ENCODE results near the gene PRDM2.

Gene PRDM2

GRCh38 chr1:13812456-13813397 is 112.7 kb downstream of the PRDM2 start:
- no peak for DNase-seq (ENCODE audit: low read depth, low spot score)

GRCh38 chr1:13813398-13814012 is 113.5 kb downstream of the PRDM2 start:
- no peak for DNase-seq (ENCODE audit: low read depth, low spot score)

- DNase-seq (ENCODE audit: low read depth, low spot score), result no peak
Measured at GRCh38 chr1:13814131-13814530, 114.1 kb downstream of the PRDM2 start.

GRCh38 chr1:13816016-13816760 is 116.2 kb downstream of the PRDM2 start:
- no peak for DNase-seq (ENCODE audit: low read depth, low spot score)

DNA sequence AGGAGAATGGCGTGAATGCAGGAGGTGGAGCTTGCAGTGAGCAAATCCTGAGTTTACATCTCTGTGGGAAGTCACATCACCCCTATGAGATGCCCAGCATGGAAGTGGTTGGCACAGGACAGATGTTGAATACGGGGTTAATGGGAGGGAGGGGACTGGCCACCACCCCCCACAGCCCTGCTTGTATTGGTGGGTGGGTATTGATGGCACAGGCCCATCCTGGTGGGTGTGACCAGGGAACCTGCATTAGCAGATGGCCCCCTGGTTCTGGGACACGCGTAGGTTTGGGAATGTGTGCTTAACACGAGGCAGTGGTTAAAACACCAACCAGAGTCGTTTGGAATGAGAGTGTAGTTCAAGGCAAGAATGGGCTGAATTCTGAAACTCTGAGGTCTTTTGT is 117.9 kb downstream of the PRDM2 start:
- no peak for DNase-seq (ENCODE audit: low read depth, low spot score)

- no peak for DNase-seq (ENCODE audit: low read depth, low spot score)
Measured at GRCh38 chr1:13818926-13819325, 118.9 kb downstream of the PRDM2 start.

GRCh38 chr1:13819642-13820041 is 119.7 kb downstream of the PRDM2 start:
- no peak for DNase-seq (ENCODE audit: low read depth, low spot score)

GRCh38 chr1:13820055-13820454 is 120.1 kb downstream of the PRDM2 start:
- DNase-seq (ENCODE audit: low read depth, low spot score), result no peak

DNA sequence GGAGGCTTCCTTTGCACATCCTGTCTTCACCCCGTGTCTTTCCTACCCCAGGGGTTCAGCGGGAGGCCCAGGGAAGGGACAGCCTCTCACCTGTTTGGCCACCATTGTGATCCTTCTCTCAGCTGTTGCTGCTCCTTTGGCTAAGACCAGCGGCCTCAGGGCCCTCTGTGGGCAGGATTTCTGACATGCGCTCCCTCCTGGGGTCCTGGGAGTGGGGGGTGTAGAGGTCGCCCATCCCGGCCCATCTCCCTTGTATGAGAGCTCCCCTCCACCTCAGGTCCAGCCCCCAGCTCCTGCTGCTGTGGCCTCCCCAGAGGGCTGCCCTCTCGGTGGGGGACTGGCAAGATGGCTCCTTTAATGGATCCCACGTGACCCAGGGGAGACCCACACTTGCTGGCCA is 120.5 kb downstream of the PRDM2 start:
- DNase-seq (ENCODE audit: low read depth, low spot score), result no peak

DNA sequence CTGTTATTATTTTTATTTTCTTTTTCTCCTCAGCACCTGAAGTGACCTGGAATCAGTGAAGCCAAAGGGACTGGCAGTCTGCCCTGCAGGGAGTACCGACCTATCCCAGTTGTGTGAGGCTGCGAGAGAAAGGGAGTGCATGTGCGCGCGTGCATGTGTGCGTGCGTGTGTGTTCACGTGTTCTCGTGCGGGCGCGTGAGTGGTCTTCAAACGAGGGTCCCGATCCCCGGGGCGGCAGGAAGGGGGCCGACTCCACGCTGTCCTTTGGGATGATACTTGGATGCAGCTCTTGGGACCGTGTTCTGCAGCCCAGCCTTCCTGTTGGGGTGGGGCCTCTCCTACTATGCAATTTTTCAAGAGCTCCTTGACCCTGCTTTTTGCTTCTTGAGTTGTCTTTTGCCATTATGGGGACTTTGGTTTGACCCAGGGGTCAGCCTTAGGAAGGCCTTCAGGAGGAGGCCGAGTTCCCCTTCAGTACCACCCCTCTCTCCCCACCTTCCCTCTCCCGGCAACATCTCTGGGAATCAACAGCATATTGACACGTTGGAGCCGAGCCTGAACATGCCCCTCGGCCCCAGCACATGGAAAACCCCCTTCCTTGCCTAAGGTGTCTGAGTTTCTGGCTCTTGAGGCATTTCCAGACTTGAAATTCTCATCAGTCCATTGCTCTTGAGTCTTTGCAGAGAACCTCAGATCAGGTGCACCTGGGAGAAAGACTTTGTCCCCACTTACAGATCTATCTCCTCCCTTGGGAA is 123.3 kb downstream of the PRDM2 start:
- DNase-seq (ENCODE audit: low read depth, low spot score), result no peak

- no peak for DNase-seq (ENCODE audit: low read depth, low spot score)
Measured at GRCh38 chr1:13823936-13824335, 123.9 kb downstream of the PRDM2 start.

DNA sequence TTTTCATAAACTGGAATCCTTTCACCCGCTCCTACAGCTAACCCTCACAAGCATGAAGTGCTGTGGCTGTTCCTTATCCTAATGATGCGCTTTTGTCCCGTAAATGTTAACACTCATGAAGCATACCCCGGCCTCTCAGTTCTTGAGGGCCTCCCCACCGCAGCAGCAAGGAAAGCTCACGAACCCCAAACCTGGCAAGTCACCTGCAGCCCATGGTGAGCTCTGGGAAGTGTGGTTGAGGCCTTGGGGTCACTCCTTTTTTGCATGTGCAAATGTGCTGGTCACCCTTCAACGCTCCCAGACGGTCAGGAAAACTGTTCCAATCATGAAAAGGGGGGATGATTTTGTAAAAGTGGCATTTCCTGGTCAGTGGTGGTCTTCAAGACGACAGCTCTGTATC is 124.6 kb downstream of the PRDM2 start:
- no peak for DNase-seq (ENCODE audit: low read depth, low spot score)

GRCh38 chr1:13825033-13825432 is 125.0 kb downstream of the PRDM2 start:
- DNase-seq (ENCODE audit: low read depth, low spot score), result no peak

GRCh38 chr1:13826009-13826408 is 126.0 kb downstream of the PRDM2 start:
- DNase-seq (ENCODE audit: low read depth, low spot score), result no peak

DNA sequence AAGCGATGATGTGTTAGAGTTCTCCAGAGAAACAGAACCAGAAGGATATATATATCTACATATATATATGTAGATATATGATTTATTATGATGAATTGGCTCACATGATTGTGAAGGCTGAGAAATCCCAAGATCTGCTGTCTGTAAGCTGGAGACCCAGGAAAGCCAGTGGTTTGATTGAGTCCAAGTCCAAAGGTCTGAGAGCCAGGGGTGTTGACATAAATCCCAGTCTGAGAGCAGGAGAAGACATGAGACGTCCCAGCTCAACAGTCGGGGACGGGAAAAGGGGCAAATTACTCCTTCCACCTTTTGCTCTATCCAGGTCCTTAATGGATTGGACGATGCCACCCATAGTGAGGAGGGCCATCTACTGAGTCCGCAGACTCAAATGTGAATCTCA is 126.6 kb downstream of the PRDM2 start:
- DNase-seq (ENCODE audit: low read depth, low spot score), result no peak

DNA sequence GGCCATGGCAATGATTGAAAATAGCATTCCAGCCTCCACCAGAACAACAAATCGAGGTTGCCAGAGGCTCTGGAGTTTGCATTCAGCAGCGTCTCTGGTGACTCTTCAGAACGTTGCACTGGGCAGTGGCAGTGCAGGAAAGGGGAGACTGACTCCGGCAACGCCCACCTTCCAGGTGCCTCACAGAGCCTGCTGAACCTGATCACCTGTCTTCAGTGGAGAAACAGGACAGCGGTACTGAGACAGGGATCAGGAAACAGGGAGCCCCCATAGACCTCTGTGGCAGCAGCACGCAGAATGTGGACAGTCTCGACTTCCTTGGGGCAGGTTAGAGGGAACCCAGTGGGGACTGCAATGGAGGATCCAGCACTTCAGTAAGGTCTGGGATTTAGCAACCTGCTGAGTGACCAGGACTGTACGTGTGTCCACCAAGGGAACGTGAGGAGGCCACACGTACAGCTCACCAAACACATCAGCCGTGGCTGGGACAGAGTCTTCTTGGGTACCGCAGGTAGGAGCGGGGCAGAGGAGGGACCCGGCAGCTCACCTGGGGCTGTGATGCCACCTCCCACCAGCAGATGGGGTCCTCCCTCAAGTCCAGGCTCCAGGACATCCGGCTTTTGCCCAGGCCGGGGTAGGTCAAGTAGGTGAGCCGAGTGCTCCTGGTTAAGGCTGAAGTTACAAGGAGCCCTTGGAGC is 128.6 kb downstream of the PRDM2 start:
- no peak for DNase-seq (ENCODE audit: low read depth, low spot score)

DNA sequence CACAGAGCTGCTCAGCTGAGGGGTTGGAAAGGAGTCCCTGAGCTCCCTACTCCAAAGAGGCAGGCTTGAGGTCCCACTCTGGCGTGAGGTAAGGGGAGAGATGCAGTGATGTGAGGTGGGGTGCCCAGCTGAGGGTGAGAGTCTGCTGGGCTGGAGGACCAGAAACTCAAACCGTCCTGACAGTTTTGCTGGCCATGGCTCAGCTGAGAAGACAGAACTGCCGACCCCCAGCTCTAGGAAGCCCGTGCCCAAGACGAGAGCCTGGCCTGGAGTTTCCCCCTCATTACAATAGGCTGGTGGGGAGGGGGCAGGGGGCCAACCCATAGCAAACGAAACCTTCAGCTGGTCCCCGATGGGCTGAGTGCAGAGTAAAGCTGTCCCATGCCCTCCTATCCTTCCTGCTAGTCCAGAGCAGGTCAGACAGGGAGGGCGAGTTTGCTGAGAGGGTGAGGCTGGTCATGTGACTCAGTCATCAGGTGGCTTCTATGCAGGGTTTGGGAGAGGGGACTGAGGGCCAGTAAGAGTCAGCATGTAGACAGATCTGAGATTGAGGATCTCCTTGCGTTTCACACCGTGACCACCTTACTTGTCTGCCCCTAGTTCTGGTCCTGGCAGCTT is 129.3 kb downstream of the PRDM2 start:
- no peak for DNase-seq (ENCODE audit: low read depth, low spot score)

GRCh38 chr1:13830170-13830569 is 130.2 kb downstream of the PRDM2 start:
- no peak for DNase-seq (ENCODE audit: low read depth, low spot score)

DNA sequence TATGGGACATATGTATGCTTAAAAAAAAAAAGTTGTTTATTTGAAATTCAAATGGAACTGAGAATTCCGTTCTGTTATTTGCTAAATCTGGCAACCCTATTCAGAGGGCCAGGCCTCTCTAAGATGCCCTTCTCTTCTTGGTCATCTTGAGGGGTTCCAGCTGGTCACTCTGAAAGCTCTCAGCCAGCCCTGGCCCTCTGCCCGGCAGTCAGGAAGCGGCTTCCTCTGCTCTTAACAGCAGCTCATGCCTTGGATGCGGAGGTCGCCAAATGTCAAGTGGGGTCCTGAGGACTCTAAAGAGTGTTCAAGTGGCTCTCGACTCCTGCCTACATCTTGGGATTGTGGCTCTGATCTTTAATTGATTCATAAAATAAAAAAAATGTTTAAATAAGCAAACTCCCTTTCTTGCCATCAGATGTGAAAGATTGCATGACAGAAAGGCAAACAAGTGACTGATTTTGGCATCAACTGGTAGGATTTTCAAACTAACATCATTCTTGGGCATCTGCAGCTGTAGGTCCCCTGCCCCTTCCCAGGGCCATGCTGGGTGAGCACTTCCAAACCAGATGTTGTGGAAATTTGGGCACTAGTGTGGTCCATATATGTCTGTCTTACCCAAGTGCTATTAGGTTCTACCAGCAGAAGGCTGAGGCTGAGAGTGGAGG is 130.8 kb downstream of the PRDM2 start:
- no peak for DNase-seq (ENCODE audit: low read depth, low spot score)

DNA sequence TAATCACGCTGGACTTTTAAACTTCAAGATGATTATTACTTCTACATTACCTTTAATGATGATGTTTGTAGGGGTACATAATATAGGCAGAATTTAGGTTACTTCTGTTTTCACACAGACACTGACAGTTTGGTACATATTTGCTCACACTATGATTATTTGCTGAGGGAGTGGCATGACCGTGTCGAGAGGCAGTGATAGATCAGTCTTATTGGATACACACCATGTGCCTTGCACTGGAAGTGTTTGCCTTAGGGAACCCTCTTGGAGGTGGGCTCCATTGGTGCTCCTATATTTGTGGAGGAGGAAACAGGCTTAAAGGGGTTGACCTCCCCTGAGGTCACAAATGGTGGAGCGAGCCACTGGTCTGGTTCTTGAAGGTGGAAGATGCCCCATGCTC is 132.1 kb downstream of the PRDM2 start:
- DNase-seq (ENCODE audit: low read depth, low spot score), result no peak

Measured in brain pericyte (primary cell).